Measurements from ENCODE around the gene HBB.

The HBB gene

DNA sequence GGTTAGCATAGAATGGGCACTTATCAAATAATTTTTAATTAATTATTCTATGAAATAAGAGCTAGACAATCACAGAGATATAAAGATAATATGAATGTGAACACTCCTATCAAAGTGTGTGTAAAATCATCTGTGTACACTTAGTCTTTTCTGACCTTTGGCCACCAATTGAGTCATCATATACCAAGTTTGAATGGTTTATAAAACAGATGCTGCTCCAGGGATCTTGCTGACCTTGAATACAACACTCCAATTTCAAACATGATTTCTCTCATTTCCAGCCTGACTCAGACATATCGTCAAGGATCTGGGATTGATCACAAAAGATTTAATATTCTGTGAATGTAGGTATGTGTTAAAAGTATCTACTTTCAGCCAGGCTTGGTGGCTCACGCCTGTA lies 23.5 kb downstream of the HBB start:
- Histone ChIP-seq H3K27me3 (ENCODE audit: insufficient read depth, low read length, poor library complexity) (no peaks in the 10 kb centered on the region), H3K4me3 (ENCODE audit: low read length) (no peak overlapping the region), H3K79me2 (ENCODE audit: control insufficient read depth, insufficient read depth, low read length) (no peaks in the 10 kb centered on the region), H2AK5ac (ENCODE audit: low read length) (no peak overlapping the region), H4K5ac (ENCODE audit: low read length) (no peak overlapping the region), H3K9ac (ENCODE audit: low read length) (no peak overlapping the region), H3K4me2 (ENCODE audit: low read length) (no peak overlapping the region), H3K27ac (ENCODE audit: low read depth, low read length) (no peak overlapping the region), H3K4me1 (ENCODE audit: control insufficient read depth, low read depth, low read length) (no peaks in the 10 kb centered on the region), H2BK120ac (ENCODE audit: low read depth, low read length) (no peak overlapping the region), H2BK5ac (ENCODE audit: low read length) (no peak overlapping the region), H3K18ac (ENCODE audit: low read length) (no peak overlapping the region), H3K4ac (ENCODE audit: low read depth, low read length) (no peak overlapping the region), H3K79me1 (ENCODE audit: low read length) (no peaks in the 10 kb centered on the region), H3K56ac (ENCODE audit: low read length) (no peak overlapping the region), H3K23ac (ENCODE audit: low read length) (no peak overlapping the region), H2BK15ac (replicated peaks; ENCODE audit: low read depth) (no peak overlapping the region), H4K8ac (ENCODE audit: low read depth, low read length) (no peak overlapping the region), H3K36me3 (ENCODE audit: control insufficient read depth, insufficient read depth, low read length) (no peaks in the 10 kb centered on the region)
- WGBS (ENCODE audit: extremely low coverage, insufficient coverage, low lambda C conversion rate), result no CpG with 5 or more reads among the region's 2 CpGs
- no peak for DNase-seq

- Histone ChIP-seq H2BK120ac (ENCODE audit: low read depth, low read length) (no peak within 1 kb of the TSS), H4K8ac (ENCODE audit: low read depth, low read length) (no peak within 1 kb of the TSS), H2BK15ac (replicated peaks; ENCODE audit: low read depth) (no peak within 1 kb of the TSS), H3K9ac (ENCODE audit: low read length) (no peak within 1 kb of the TSS), H3K4me1 (ENCODE audit: control insufficient read depth, low read depth, low read length) (no peaks in the 10 kb centered on the region), H3K23ac (ENCODE audit: low read length) (no peak within 1 kb of the TSS), H4K5ac (ENCODE audit: low read length) (no peak within 1 kb of the TSS), H3K36me3 (ENCODE audit: control insufficient read depth, insufficient read depth, low read length) (no peaks in the 10 kb centered on the region), H2AK5ac (ENCODE audit: low read length) (no peak within 1 kb of the TSS), H3K27ac (ENCODE audit: low read depth, low read length) (no peak within 1 kb of the TSS), H3K4me2 (ENCODE audit: low read length) (no peak within 1 kb of the TSS), H3K4me3 (ENCODE audit: low read length) (no peak within 1 kb of the TSS), H3K79me2 (ENCODE audit: control insufficient read depth, insufficient read depth, low read length) (no peaks in the 10 kb centered on the region), H3K79me1 (ENCODE audit: low read length) (no peaks in the 10 kb centered on the region), H3K56ac (ENCODE audit: low read length) (no peak within 1 kb of the TSS), H2BK5ac (ENCODE audit: low read length) (no peak within 1 kb of the TSS), H3K4ac (ENCODE audit: low read depth, low read length) (no peak within 1 kb of the TSS), H3K27me3 (ENCODE audit: insufficient read depth, low read length, poor library complexity) (no peaks in the 10 kb centered on the region), H3K18ac (ENCODE audit: low read length) (no peak within 1 kb of the TSS)
- no peak for DNase-seq
- no CpG with 5 or more reads among the region's 1 CpG for WGBS (ENCODE audit: extremely low coverage, insufficient coverage, low lambda C conversion rate)
Measured at GRCh38 chr11:5200582-5200981, 26.3 kb downstream of the HBB start, which contains the start of gene OR51V1. TSS of gene OR51V1 (minus strand) at chr11:5200682. CDS start at chr11:5200682, 0 bp downstream.

- H3K27ac ChIP-seq (ENCODE audit: low read depth, low read length), result no peak overlapping the region
- no peak overlapping the region for H3K56ac ChIP-seq (ENCODE audit: low read length)
- H3K4me3 ChIP-seq (ENCODE audit: low read length), result no peak overlapping the region
- no peak overlapping the region for H2BK120ac ChIP-seq (ENCODE audit: low read depth, low read length)
- no peak overlapping the region for H3K23ac ChIP-seq (ENCODE audit: low read length)
- no peak overlapping the region for H2BK15ac ChIP-seq (replicated peaks; ENCODE audit: low read depth)
- H2AK5ac ChIP-seq (ENCODE audit: low read length), result no peak overlapping the region
- H3K79me2 ChIP-seq (ENCODE audit: control insufficient read depth, insufficient read depth, low read length), result no peaks in the 10 kb centered on the region
- H3K9ac ChIP-seq (ENCODE audit: low read length), result no peak overlapping the region
- no peak for DNase-seq
- H3K4ac ChIP-seq (ENCODE audit: low read depth, low read length), result no peak overlapping the region
- no peak overlapping the region for H4K5ac ChIP-seq (ENCODE audit: low read length)
- no peak overlapping the region for H3K18ac ChIP-seq (ENCODE audit: low read length)
- no peaks in the 10 kb centered on the region for H3K79me1 ChIP-seq (ENCODE audit: low read length)
- H3K4me2 ChIP-seq (ENCODE audit: low read length), result no peak overlapping the region
- H2BK5ac ChIP-seq (ENCODE audit: low read length), result no peak overlapping the region
- no peaks in the 10 kb centered on the region for H3K36me3 ChIP-seq (ENCODE audit: control insufficient read depth, insufficient read depth, low read length)
- no peak overlapping the region for H4K8ac ChIP-seq (ENCODE audit: low read depth, low read length)
- no peaks in the 10 kb centered on the region for H3K27me3 ChIP-seq (ENCODE audit: insufficient read depth, low read length, poor library complexity)
- H3K4me1 ChIP-seq (ENCODE audit: control insufficient read depth, low read depth, low read length), result no peaks in the 10 kb centered on the region
Measured at GRCh38 chr11:5198285-5198684, 28.6 kb downstream of the HBB start.

- Histone ChIP-seq H3K79me1 (ENCODE audit: low read length) (no peaks in the 10 kb centered on the region), H3K4me1 (ENCODE audit: control insufficient read depth, low read depth, low read length) (no peaks in the 10 kb centered on the region), H2BK5ac (ENCODE audit: low read length) (no peak overlapping the region), H3K27ac (ENCODE audit: low read depth, low read length) (no peak overlapping the region), H3K4me3 (ENCODE audit: low read length) (no peak overlapping the region), H2BK15ac (replicated peaks; ENCODE audit: low read depth) (peak overlapping the region; percentile 74), H2BK120ac (ENCODE audit: low read depth, low read length) (no peak overlapping the region), H3K9ac (ENCODE audit: low read length) (no peak overlapping the region), H4K8ac (ENCODE audit: low read depth, low read length) (no peak overlapping the region), H3K27me3 (ENCODE audit: insufficient read depth, low read length, poor library complexity) (no peaks in the 10 kb centered on the region), H3K56ac (ENCODE audit: low read length) (no peak overlapping the region), H4K5ac (ENCODE audit: low read length) (no peak overlapping the region), H3K23ac (ENCODE audit: low read length) (no peak overlapping the region), H3K18ac (ENCODE audit: low read length) (no peak overlapping the region), H3K4ac (ENCODE audit: low read depth, low read length) (no peak overlapping the region), H2AK5ac (ENCODE audit: low read length) (no peak overlapping the region), H3K36me3 (ENCODE audit: control insufficient read depth, insufficient read depth, low read length) (no peaks in the 10 kb centered on the region), H3K79me2 (ENCODE audit: control insufficient read depth, insufficient read depth, low read length) (no peaks in the 10 kb centered on the region), H3K4me2 (ENCODE audit: low read length) (no peak overlapping the region)
- no peak for DNase-seq
- WGBS (ENCODE audit: extremely low coverage, insufficient coverage, low lambda C conversion rate), result no CpG with 5 or more reads among the region's 3 CpGs
Measured at GRCh38 chr11:5197536-5197935, 29.3 kb downstream of the HBB start.

DNA sequence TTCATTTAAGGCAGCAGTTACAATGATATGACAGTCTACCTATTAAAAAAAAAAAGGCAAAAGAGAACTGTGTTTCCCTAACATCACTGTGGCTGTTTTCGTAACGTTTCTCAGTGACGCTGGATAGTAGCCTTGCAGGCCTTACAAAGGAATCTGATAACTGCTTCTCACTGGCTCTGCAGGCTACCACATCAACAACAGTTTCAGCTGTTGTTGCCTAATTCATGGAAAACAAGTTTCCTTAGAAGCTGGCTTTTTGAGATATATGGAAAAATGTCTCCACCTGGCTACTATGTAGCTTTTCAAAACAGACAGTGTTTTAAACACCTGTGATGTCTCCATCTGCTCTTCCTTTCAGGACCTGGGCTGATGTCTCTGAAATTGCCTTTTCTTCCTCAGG lies 30.1 kb downstream of the HBB start:
- H2BK120ac ChIP-seq (ENCODE audit: low read depth, low read length), result no peak overlapping the region
- no peaks in the 10 kb centered on the region for H3K4me1 ChIP-seq (ENCODE audit: control insufficient read depth, low read depth, low read length)
- no peaks in the 10 kb centered on the region for H3K27me3 ChIP-seq (ENCODE audit: insufficient read depth, low read length, poor library complexity)
- H2BK15ac ChIP-seq (replicated peaks; ENCODE audit: low read depth), result no peak overlapping the region
- no peak overlapping the region for H4K5ac ChIP-seq (ENCODE audit: low read length)
- H3K4me2 ChIP-seq (ENCODE audit: low read length), result no peak overlapping the region
- no peak overlapping the region for H2BK5ac ChIP-seq (ENCODE audit: low read length)
- no peaks in the 10 kb centered on the region for H3K79me2 ChIP-seq (ENCODE audit: control insufficient read depth, insufficient read depth, low read length)
- H3K79me1 ChIP-seq (ENCODE audit: low read length), result no peaks in the 10 kb centered on the region
- H3K27ac ChIP-seq (ENCODE audit: low read depth, low read length), result no peak overlapping the region
- H3K23ac ChIP-seq (ENCODE audit: low read length), result no peak overlapping the region
- DNase-seq, result no peak
- no CpG with 5 or more reads among the region's 3 CpGs for WGBS (ENCODE audit: extremely low coverage, insufficient coverage, low lambda C conversion rate)
- no peak overlapping the region for H3K4me3 ChIP-seq (ENCODE audit: low read length)
- H3K36me3 ChIP-seq (ENCODE audit: control insufficient read depth, insufficient read depth, low read length), result no peaks in the 10 kb centered on the region
- H3K4ac ChIP-seq (ENCODE audit: low read depth, low read length), result no peak overlapping the region
- no peak overlapping the region for H3K9ac ChIP-seq (ENCODE audit: low read length)
- no peak overlapping the region for H3K18ac ChIP-seq (ENCODE audit: low read length)
- H2AK5ac ChIP-seq (ENCODE audit: low read length), result no peak overlapping the region
- H3K56ac ChIP-seq (ENCODE audit: low read length), result no peak overlapping the region
- no peak overlapping the region for H4K8ac ChIP-seq (ENCODE audit: low read depth, low read length)

- no CpG with 5 or more reads among the region's 5 CpGs for WGBS (ENCODE audit: extremely low coverage, insufficient coverage, low lambda C conversion rate)
- Histone ChIP-seq H3K4me3 (ENCODE audit: low read length) (no peak overlapping the region), H3K4me2 (ENCODE audit: low read length) (no peak overlapping the region), H3K36me3 (ENCODE audit: control insufficient read depth, insufficient read depth, low read length) (no peaks in the 10 kb centered on the region), H3K18ac (ENCODE audit: low read length) (no peak overlapping the region), H4K8ac (ENCODE audit: low read depth, low read length) (no peak overlapping the region), H3K23ac (ENCODE audit: low read length) (no peak overlapping the region), H4K5ac (ENCODE audit: low read length) (no peak overlapping the region), H3K79me2 (ENCODE audit: control insufficient read depth, insufficient read depth, low read length) (no peaks in the 10 kb centered on the region), H3K56ac (ENCODE audit: low read length) (no peak overlapping the region), H2BK5ac (ENCODE audit: low read length) (no peak overlapping the region), H3K27ac (ENCODE audit: low read depth, low read length) (no peak overlapping the region), H2BK120ac (ENCODE audit: low read depth, low read length) (no peak overlapping the region), H3K27me3 (ENCODE audit: insufficient read depth, low read length, poor library complexity) (no peaks in the 10 kb centered on the region), H2BK15ac (replicated peaks; ENCODE audit: low read depth) (no peak overlapping the region), H3K79me1 (ENCODE audit: low read length) (no peaks in the 10 kb centered on the region), H3K9ac (ENCODE audit: low read length) (no peak overlapping the region), H2AK5ac (ENCODE audit: low read length) (no peak overlapping the region), H3K4me1 (ENCODE audit: control insufficient read depth, low read depth, low read length) (no peaks in the 10 kb centered on the region), H3K4ac (ENCODE audit: low read depth, low read length) (no peak overlapping the region)
- DNase-seq, result peak; percentile 42
Measured at GRCh38 chr11:5196067-5196466, 30.8 kb downstream of the HBB start.

Data from mesendoderm (in vitro differentiated cells).